ENCODE measurements around the gene DNAL4. TPM values are rescaled to one million over a fixed set of nuclear protein-coding genes. Genes with fewer than 3 reads are reported as not detected.

Gene DNAL4
- total RNA-seq, 1 donor from 2014 or later, result 14.7 TPM

DNA sequence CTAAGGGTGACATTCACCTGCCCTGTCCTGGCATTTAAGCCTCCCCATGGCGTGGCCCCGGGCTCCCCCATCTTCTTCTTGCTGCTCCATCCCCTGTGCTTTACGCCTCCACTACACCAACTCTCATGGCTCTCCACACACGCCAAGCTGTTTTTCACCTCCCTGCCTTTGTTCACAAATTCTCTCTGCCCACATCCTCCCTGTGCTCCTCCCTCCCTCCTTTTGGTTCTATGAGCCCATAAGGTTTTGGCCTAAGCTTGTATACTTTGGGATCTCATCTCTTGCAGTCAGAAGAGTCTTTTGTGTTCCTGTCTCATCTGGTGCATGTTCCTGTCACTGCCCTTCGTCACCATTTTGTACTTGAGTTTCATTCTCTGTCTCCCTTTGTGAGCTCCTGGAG is 4.6 kb upstream of the DNAL4 start:
- Histone ChIP-seq H3K27me3 (no peaks in the 10 kb centered on the region), H3K27ac (no peak overlapping the region), H3K4me3 (no peak overlapping the region), H3K36me3 (no peaks in the 10 kb centered on the region), H3K4me1 (peaks cover 14% of the 10 kb centered on the region), H3K9me3 (no peaks in the 10 kb centered on the region)
- intact Hi-C loops (cut with DNase I), result no loop called here
- TF ChIP-seq, protein P1, sequence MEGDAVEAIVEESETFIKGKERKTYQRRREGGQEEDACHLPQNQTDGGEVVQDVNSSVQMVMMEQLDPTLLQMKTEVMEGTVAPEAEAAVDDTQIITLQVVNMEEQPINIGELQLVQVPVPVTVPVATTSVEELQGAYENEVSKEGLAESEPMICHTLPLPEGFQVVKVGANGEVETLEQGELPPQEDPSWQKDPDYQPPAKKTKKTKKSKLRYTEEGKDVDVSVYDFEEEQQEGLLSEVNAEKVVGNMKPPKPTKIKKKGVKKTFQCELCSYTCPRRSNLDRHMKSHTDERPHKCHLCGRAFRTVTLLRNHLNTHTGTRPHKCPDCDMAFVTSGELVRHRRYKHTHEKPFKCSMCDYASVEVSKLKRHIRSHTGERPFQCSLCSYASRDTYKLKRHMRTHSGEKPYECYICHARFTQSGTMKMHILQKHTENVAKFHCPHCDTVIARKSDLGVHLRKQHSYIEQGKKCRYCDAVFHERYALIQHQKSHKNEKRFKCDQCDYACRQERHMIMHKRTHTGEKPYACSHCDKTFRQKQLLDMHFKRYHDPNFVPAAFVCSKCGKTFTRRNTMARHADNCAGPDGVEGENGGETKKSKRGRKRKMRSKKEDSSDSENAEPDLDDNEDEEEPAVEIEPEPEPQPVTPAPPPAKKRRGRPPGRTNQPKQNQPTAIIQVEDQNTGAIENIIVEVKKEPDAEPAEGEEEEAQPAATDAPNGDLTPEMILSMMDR (IDR thresholded peaks at IDR 0.05), result no peak
- TF ChIP-seq POLR2A (IDR thresholded peaks at IDR 0.05) (no peak), POLR2AphosphoS5 (IDR thresholded peaks at IDR 0.05; ENCODE audit: insufficient read depth in 1 of 2, low read depth in 1 of 2) (no peak)
- no peak for DNase-seq (ENCODE audit: extremely low spot score in 2 of 2)

DNA sequence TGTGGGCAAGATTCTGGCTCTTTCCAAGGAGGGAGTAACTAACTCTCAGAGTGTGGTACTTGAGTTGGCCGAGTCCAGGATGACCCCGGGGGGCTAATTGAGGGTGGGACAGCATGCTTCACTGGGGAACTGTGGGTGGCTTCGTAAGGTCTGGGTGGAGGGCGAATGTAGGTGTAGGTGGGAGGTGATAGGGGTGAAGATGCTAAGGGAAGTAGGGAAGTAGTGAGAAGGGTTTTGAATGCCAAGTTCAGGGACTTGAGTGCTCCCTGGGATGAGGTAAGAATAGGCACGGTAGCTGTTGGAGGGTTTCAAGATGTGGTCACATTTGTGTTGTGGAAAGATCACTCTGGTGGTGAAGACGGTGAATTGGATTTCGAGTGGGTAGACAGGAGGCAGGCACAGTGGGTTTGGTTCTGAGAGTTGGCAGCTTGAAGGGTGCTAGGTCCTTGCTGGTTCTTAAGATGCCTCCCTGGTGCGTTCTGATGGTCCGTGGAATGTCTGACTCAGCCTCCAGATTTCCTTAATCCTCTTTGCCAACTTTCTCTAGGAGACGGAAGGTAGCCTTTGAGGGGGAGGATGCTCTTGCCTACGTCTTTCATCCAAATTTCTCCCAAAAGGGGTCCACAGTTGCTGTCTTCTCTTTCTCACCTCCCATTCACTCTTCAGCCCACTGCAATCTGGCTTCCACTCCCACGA is 2.5 kb upstream of the DNAL4 start:
- Histone ChIP-seq H3K9me3 (no peaks in the 10 kb centered on the region), H3K36me3 (no peaks in the 10 kb centered on the region), H3K27me3 (no peaks in the 10 kb centered on the region), H3K4me3 (no peak overlapping the region), H3K4me1 (peaks cover 16% of the 10 kb centered on the region), H3K27ac (no peak overlapping the region)
- DNase-seq (ENCODE audit: extremely low spot score in 2 of 2), result no peak
- TF ChIP-seq POLR2AphosphoS5 (IDR thresholded peaks at IDR 0.05; ENCODE audit: insufficient read depth in 1 of 2, low read depth in 1 of 2) (no peak), POLR2A (IDR thresholded peaks at IDR 0.05) (no peak)
- TF ChIP-seq, protein P1 (IDR thresholded peaks at IDR 0.05), result no peak
- intact Hi-C loops (cut with DNase I), result no loop called here

DNA sequence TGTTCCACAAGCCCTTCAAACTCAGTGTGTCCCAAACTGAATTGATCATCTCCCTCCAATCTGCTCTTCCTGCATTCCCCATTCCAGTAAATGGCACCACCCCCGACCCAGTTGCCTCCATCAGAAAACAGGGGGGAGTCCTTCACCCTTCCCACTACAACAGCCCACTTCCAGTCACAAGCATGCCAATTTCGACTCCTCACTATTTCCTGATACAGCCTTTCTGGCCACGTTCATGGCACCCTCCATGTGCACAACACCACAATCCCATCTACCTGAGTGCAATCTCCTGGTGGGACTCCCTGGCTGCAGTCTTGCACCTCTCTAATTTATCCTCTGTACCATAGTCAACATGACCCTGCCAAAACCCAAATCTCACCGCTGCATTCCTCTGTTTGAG is 1.6 kb upstream of the DNAL4 start:
- H3K27me3 ChIP-seq, result no peaks in the 10 kb centered on the region
- intact Hi-C loops (cut with DNase I), result no loop called here
- H3K27ac ChIP-seq, result no peak overlapping the region
- no peak overlapping the region for H3K4me3 ChIP-seq
- no peak for DNase-seq (ENCODE audit: extremely low spot score in 2 of 2)
- peaks cover 16% of the 10 kb centered on the region for H3K4me1 ChIP-seq
- H3K36me3 ChIP-seq, result no peaks in the 10 kb centered on the region
- no peaks in the 10 kb centered on the region for H3K9me3 ChIP-seq
- TF ChIP-seq POLR2A (IDR thresholded peaks at IDR 0.05), result no peak
- TF ChIP-seq, protein P1 (IDR thresholded peaks at IDR 0.05), result no peak
- TF ChIP-seq POLR2AphosphoS5 (IDR thresholded peaks at IDR 0.05; ENCODE audit: insufficient read depth in 1 of 2, low read depth in 1 of 2), result no peak

DNA sequence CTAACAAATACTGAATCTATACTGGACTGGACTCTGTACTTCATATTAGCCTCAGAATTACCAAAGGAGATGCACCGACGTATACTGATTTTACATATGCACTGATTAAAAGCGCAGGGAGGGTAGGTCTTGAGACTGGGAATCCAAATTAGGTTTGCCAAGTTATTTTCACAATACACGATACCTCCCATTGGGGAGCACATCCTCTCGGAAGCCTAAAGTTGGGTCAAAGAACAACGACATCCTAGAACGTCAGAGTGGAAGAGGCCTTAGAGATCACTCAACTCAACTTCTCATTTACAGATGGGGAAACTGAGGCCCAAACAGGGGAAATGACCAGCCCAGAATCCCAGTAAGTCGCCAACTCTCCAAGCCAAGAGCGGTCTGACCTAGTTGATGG is 626 bp downstream of the DNAL4 start:
- no peaks in the 10 kb centered on the region for H3K9me3 ChIP-seq
- H3K4me1 ChIP-seq, result peaks cover 27% of the 10 kb centered on the region
- TF ChIP-seq POLR2A (IDR thresholded peaks at IDR 0.05) (no peak), POLR2AphosphoS5 (IDR thresholded peaks at IDR 0.05; ENCODE audit: insufficient read depth in 1 of 2, low read depth in 1 of 2) (no peak)
- TF ChIP-seq, protein P1 (IDR thresholded peaks at IDR 0.05), result no peak
- peaks cover 0 to 3% of the 10 kb centered on the region in 2 donors for H3K36me3 ChIP-seq
- peak overlapping the region; percentile 69 to 86 for H3K4me3 ChIP-seq
- DNase-seq (ENCODE audit: extremely low spot score in 2 of 2), result no peak
- H3K27ac ChIP-seq, result peak overlapping the region; percentile 81
- H3K27me3 ChIP-seq, result no peaks in the 10 kb centered on the region
- intact Hi-C loops (cut with DNase I), result no loop called here

DNA sequence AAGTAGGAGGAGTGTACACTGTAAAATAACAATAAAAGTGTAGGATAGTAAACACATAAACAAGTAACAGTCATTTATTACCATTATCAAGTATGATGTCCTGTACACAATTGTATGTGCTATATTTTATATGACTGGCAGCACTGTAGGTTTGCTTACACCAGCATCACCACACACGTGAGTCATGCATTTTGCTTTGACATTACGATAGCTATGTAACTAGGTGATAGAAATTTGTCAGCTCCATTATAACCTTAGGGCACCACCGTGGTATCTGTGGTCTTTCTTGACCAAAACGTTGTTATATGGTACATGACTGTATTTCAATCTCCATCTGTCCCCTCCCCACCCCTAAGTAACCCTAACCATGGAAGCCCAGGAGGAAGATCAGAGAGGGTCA is 1.1 kb downstream of the DNAL4 start:
- Histone ChIP-seq H3K4me3 (peak overlapping the region; percentile 69 to 86), H3K27me3 (no peaks in the 10 kb centered on the region), H3K27ac (peak overlapping the region; percentile 81), H3K4me1 (peaks cover 32% of the 10 kb centered on the region), H3K9me3 (no peaks in the 10 kb centered on the region), H3K36me3 (peaks cover 0 to 3% of the 10 kb centered on the region in 2 donors)
- TF ChIP-seq, protein P1 (IDR thresholded peaks at IDR 0.05), result no peak
- no peak for TF ChIP-seq POLR2AphosphoS5 (IDR thresholded peaks at IDR 0.05; ENCODE audit: insufficient read depth in 1 of 2, low read depth in 1 of 2)
- TF ChIP-seq POLR2A (IDR thresholded peaks at IDR 0.05), result no peak
- intact Hi-C loops (cut with DNase I), result no loop called here
- no peak for DNase-seq (ENCODE audit: extremely low spot score in 2 of 2)

Data from vagina (tissue), 2 donors.